ENCODE results near the gene MBOAT1.

- no peak for TF ChIP-seq CTCF (conservative IDR thresholded peaks at IDR 0.05; ENCODE audit: low read length)
- TF ChIP-seq EZH2phosphoT487 (IDR thresholded peaks at IDR 0.05; ENCODE audit: borderline replicate concordance): no peak
These were observed 143.2 kb downstream of the MBOAT1 start for GRCh38 chr6:20069021-20069522.

Measured in Loucy (cell line).